Stimulated activated CD4-positive, alpha-beta T cell treated with anti-CD3 and anti-CD28 coated beads, Interleukin-1b, Interleukin-23, amount 100 ng/mL, for 24 hours (primary cell): ENCODE results near the gene CTSA.
A peak's percentile ranks its signal among the peaks of the same experiment; 100 is the strongest.
"Not testable (repeated sequence)": the region's sequence is repeated elsewhere in the genome, so short reads cannot be mapped to it uniquely, and the experiment has no call there.

ENCODE experiments used
- DNase-seq, 4 experiments: peaks; one replicate each; pipeline ENCODE4 v3.0.0-alpha.2; 2020; ENCODE audit warnings: low read depth in 4 of 4, low spot score in 1 of 4

CTSA gene

GRCh38 chr20:45866454-45866853, 24.7 kb upstream of the CTSA start:
- DNase-seq: no peak

GRCh38 chr20:45867136-45867818, 23.9 kb upstream of the CTSA start:
- DNase-seq: no peak

GRCh38 chr20:45867819-45868176, 23.3 kb upstream of the CTSA start:
- no peak for DNase-seq

GRCh38 chr20:45872626-45873025, 18.5 kb upstream of the CTSA start:
- no peak for DNase-seq

- no peak for DNase-seq
Observed at GRCh38 chr20:45873409-45874103, 17.6 kb upstream of the CTSA start.

- DNase-seq: not testable (repeated sequence)
Observed at GRCh38 chr20:45874104-45874481, 17.0 kb upstream of the CTSA start.

- DNase-seq: no peak
Observed at GRCh38 chr20:45874576-45874975, 16.6 kb upstream of the CTSA start.

GRCh38 chr20:45878076-45878761, 12.9 kb upstream of the CTSA start:
- no peak for DNase-seq

GRCh38 chr20:45880988-45881788, 9.9 kb upstream of the CTSA start, which contains the start of gene ZSWIM1:
TSS of gene ZSWIM1 (plus strand) at chr20:45881227. CDS start at chr20:45882593, 1,366 bp downstream.
- peak; percentile 96 to 97 (median 97) for DNase-seq

GRCh38 chr20:45882469-45883099, 8.6 kb upstream of the CTSA start:
- no peak for DNase-seq

GRCh38 chr20:45883100-45883469, 8.1 kb upstream of the CTSA start:
- DNase-seq: no peak

- DNase-seq: no peak
Observed at GRCh38 chr20:45886590-45887345, 4.4 kb upstream of the CTSA start.

GRCh38 chr20:45887346-45887715, 3.8 kb upstream of the CTSA start, which contains the start of gene SPATA25:
TSS of gene SPATA25 (minus strand) at chr20:45887622. CDS start at chr20:45887590, 32 bp downstream.
- no peak for DNase-seq

- DNase-seq: no peak
Observed at GRCh38 chr20:45888681-45889080, 2.5 kb upstream of the CTSA start.

- DNase-seq: no peak
Observed at GRCh38 chr20:45890077-45890984, 804 bp upstream of the CTSA start.

GRCh38 chr20:45892049-45892825, 1.1 kb downstream of the CTSA start:
- DNase-seq: no peak

GRCh38 chr20:45892828-45893500, 1.8 kb downstream of the CTSA start:
- DNase-seq: no peak

GRCh38 chr20:45893831-45894230, 2.7 kb downstream of the CTSA start:
- no peak for DNase-seq
